ENCODE measurements around the gene BTG1.
A peak's percentile ranks its signal among the peaks of the same experiment; 100 is the strongest.

The BTG1 gene

DNA sequence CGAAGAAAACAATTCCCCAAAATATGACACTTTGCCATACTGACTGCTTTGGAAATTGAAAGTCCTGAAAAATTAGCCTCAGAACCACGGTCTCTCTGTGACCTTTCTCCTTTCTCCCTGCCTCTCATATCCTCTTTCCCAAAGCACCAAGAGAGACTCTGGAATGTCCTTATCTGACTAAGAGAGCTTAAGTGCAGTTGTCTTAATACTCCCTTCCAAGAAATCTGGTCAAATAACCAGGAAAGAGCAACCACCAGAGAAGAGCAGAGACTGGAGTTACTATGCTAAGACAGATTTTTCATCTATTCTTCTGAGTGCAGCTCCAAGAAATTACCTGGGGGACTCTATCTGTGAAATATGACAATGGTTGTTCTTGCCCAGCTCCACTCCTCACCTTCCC, 10.5 kb upstream of the BTG1 start:
- no peak for DNase-seq (ENCODE audit: low read depth in 2 of 2)

DNA sequence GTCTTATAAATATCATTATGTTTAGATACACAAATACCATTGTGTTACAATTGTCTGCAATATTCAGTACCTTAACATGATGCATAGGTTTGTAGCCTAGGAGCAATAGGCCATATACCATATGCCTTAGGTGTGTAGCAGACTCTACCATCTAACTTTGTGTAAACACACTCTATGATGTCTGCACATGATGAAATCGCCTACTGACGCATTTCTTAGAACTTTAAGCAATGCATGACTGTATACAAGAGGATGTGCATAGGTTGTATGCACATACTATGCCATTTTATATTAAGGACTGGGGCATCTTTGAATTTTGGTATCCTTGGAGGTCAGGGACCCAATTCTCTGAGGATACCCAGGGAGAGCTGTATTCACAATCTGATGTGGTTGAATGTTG, 10.1 kb upstream of the BTG1 start:
- H3K4me3 ChIP-seq (replicated peaks in 1 of 2; ENCODE audit: low read depth in 2 of 2, low read length in 2 of 2), result no peak overlapping the region
- TF ChIP-seq, protein P1, sequence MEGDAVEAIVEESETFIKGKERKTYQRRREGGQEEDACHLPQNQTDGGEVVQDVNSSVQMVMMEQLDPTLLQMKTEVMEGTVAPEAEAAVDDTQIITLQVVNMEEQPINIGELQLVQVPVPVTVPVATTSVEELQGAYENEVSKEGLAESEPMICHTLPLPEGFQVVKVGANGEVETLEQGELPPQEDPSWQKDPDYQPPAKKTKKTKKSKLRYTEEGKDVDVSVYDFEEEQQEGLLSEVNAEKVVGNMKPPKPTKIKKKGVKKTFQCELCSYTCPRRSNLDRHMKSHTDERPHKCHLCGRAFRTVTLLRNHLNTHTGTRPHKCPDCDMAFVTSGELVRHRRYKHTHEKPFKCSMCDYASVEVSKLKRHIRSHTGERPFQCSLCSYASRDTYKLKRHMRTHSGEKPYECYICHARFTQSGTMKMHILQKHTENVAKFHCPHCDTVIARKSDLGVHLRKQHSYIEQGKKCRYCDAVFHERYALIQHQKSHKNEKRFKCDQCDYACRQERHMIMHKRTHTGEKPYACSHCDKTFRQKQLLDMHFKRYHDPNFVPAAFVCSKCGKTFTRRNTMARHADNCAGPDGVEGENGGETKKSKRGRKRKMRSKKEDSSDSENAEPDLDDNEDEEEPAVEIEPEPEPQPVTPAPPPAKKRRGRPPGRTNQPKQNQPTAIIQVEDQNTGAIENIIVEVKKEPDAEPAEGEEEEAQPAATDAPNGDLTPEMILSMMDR (IDR thresholded peaks at IDR 0.05; ENCODE audit: low read depth, low read length), result no peak
- DNase-seq (ENCODE audit: low read depth in 2 of 2), result peak in 1 of 2 donors; percentile 60

More for the DNA sequence above, 10.5 kb upstream of the BTG1 start:
- TF ChIP-seq, protein P1 (IDR thresholded peaks at IDR 0.05; ENCODE audit: low read depth, low read length), result no peak
- H3K4me3 ChIP-seq (replicated peaks in 1 of 2; ENCODE audit: low read depth in 2 of 2, low read length in 2 of 2), result no peak overlapping the region

DNA sequence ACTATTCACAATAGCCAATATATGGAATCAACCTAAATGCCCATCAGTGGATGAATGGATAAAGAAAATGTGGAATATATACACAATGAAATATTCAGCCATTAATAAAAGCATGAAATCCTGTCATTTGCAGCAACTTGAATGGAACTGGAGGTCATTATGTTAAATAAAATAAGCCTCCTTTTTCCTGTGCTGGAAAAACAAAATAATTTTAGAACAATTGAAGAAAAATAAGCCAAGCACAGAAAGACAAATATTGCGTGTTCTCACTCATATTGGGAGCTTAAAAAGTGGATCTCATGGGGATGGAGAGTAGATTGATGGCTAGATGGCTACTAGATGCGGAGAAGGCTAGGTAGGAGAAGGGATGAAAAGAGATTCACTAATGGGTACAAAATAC, 6.3 kb upstream of the BTG1 start:
- TF ChIP-seq, protein P1 (IDR thresholded peaks at IDR 0.05; ENCODE audit: low read depth, low read length), result no peak
- H3K4me3 ChIP-seq (replicated peaks in 1 of 2; ENCODE audit: low read depth in 2 of 2, low read length in 2 of 2), result no peak overlapping the region
- no peak for DNase-seq (ENCODE audit: low read depth in 2 of 2)

DNA sequence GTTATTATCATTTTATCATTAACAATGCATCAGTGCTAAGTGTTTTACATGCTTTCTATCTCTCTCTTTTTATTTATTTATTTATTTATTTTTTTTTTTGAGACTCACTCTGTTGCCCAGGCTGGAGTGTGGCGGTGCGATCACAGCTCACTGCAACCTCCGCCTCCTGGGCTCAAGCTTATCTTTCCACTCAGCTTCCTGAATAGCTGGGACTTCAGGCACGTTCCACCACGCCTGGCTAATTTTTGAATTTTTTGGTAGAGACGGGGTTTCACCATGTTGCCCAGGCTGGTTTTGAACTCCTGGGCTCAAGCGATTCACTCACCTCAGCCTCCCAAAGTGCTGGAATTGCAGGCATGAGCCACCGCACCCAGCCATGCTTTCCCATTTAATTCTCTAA, 3.9 kb upstream of the BTG1 start:
- no peak overlapping the region for H3K4me3 ChIP-seq (replicated peaks in 1 of 2; ENCODE audit: low read depth in 2 of 2, low read length in 2 of 2)
- DNase-seq (ENCODE audit: low read depth in 2 of 2), result no peak
- TF ChIP-seq, protein P1 (IDR thresholded peaks at IDR 0.05; ENCODE audit: low read depth, low read length), result no peak

DNA sequence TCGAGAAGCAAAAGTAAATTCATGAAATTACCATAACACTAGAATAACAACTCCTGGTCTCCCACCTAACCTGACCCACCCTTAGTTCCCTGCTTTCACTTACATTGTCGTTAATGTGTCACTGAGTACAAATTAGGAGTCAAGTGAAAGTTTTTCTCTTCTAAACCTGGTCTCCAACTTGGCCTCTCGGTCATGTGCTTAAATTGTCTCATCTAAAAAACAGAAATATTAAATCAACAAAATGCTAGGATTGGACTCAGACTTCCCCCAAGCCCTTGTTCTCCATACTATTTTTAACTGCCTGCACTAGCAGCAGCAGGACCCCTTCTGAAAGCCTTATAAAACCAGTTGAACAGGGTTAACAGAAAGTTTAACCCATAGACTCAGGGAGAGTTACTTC, 1.8 kb upstream of the BTG1 start:
- TF ChIP-seq, protein P1 (IDR thresholded peaks at IDR 0.05; ENCODE audit: low read depth, low read length), result no peak
- no peak overlapping the region for H3K4me3 ChIP-seq (replicated peaks in 1 of 2; ENCODE audit: low read depth in 2 of 2, low read length in 2 of 2)
- peak in 1 of 2 donors; percentile 14 for DNase-seq (ENCODE audit: low read depth in 2 of 2)

DNA sequence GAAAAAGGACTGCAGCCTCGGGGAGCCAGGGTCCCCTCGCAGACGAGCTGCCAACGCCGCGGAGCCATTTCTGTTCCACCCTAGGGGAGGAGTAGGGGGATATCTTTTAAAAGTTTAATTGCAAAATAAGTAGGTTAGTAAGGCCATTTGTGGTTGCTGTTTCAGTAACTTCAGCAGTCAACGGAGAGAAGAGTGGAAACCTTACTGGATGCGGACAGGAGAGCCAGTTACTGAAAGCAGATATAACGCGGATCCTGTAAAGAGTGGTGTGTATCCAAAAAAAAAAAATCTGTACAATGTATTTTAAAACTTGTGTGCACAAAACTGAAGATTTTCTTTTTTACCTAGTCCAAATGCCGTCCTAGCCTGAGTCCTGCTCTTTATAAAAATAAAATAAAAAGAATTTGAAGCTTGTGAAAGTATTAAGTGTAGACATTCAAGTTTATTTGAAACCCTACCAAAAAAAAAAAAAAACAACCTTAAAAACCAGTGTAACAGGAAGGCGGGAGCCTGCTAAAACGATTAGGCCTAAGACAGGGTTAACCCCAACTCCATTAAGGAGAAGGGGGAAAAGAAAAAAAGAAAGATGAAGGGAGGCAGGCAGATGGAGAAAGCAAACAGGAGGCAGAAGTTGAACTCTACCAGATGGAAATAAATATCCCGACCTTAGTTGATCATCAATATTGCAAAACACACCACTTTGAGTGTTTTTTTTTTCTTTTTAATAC, 1.0 kb upstream of the BTG1 start:
- TF ChIP-seq, protein P1 (IDR thresholded peaks at IDR 0.05; ENCODE audit: low read depth, low read length), result no peak
- peak overlapping the region; percentile 77 for H3K4me3 ChIP-seq (replicated peaks in 1 of 2; ENCODE audit: low read depth in 2 of 2, low read length in 2 of 2)
- DNase-seq (ENCODE audit: low read depth in 2 of 2), result peak; percentile 28 to 46

DNA sequence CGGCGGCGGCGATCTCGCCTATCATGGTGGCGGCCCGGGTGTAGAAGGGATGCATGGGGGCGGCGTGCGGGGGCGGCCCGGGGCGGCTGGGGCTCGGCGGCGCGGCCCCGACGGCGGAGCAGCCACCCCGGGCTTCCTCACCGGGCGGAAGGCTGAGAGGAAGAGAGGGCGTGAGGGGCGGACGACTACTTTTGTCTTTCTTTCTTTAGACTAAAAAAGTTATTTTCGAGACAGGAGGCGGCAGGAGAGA, 240 bp downstream of the BTG1 start:
- DNase-seq (ENCODE audit: low read depth in 2 of 2), result no peak
- peak overlapping the region; percentile 94 to 98 for H3K4me3 ChIP-seq (replicated peaks in 1 of 2; ENCODE audit: low read depth in 2 of 2, low read length in 2 of 2)
- TF ChIP-seq, protein P1 (IDR thresholded peaks at IDR 0.05; ENCODE audit: low read depth, low read length), result no peak
